Stimulated activated CD4-positive, alpha-beta T cell treated with anti-CD3 and anti-CD28 coated beads, Interleukin-12 subunit alpha, Interleukin-12 subunit beta, amount 100 ng/mL, for 4 hours (primary cell): ENCODE measurements around the gene C1orf159.

ENCODE experiments used
- DNase-seq: peaks from one replicate; pipeline ENCODE4 v3.0.0-alpha.2; 2020

Gene C1orf159

GRCh38 chr1:1090424-1091343 lies 25.2 kb downstream of the C1orf159 start:
- DNase-seq = no peak

- DNase-seq = no peak
Observed at GRCh38 chr1:1089731-1090423, 26.0 kb downstream of the C1orf159 start.

- no peak for DNase-seq
Observed at GRCh38 chr1:1088801-1089680, 26.8 kb downstream of the C1orf159 start.

- no peak for DNase-seq
Observed at GRCh38 chr1:1088029-1088800, 27.7 kb downstream of the C1orf159 start.

- DNase-seq = no peak
Observed at GRCh38 chr1:1087351-1088028, 28.4 kb downstream of the C1orf159 start.

GRCh38 chr1:1086911-1087341 lies 29.0 kb downstream of the C1orf159 start:
- DNase-seq = no peak

GRCh38 chr1:1085911-1086841 lies 29.7 kb downstream of the C1orf159 start:
- no peak for DNase-seq

- no peak for DNase-seq
Observed at GRCh38 chr1:1085171-1085841, 30.6 kb downstream of the C1orf159 start.

- no peak for DNase-seq
Observed at GRCh38 chr1:1084372-1085170, 31.3 kb downstream of the C1orf159 start.

- DNase-seq = no peak
Observed at GRCh38 chr1:1083416-1084371, 32.2 kb downstream of the C1orf159 start.

- no peak for DNase-seq
Observed at GRCh38 chr1:1082776-1083415, 33.0 kb downstream of the C1orf159 start.

GRCh38 chr1:1082239-1082775 lies 33.6 kb downstream of the C1orf159 start:
- DNase-seq = no peak

GRCh38 chr1:1081311-1082238 lies 34.3 kb downstream of the C1orf159 start:
- DNase-seq = no peak

- no peak for DNase-seq
Observed at GRCh38 chr1:1080951-1081310, 35.0 kb downstream of the C1orf159 start.

- DNase-seq = no peak
Observed at GRCh38 chr1:1080122-1080757, 35.6 kb downstream of the C1orf159 start.
